Omental fat pad (tissue), 4 donors: Measurements from ENCODE around the gene CNTNAP5. TPM values are rescaled to one million over a fixed set of nuclear protein-coding genes. Genes with fewer than 3 reads are reported as not detected.

ENCODE experiments used
- ATAC-seq: fragments of 150-250 bp; one replicate; pipeline ENCODE4 v1.9.1; 2016; ENCODE audit warnings: mild to moderate bottlenecking, moderate library complexity; ENCODE audit not compliant: low FRiP score
- DNase-seq: peaks from one replicate; pipeline ENCODE4 v3.0.0-alpha.2; 2019; ENCODE audit warnings: low spot score
- total RNA-seq, 4 donors: library from RNA; depleted of rRNA; stranded (reverse); fragments of >200 nt; gene quantifications; one replicate each; pipeline ENCODE4 v1.1.0, GENCODE V29; 2016
- TF ChIP-seq, protein P1 (sequence below), 3 donors: fragments of 450-650 bp; IDR thresholded peaks; one replicate each; pipeline ENCODE4 v1.5.1; 2016 to 2017; ENCODE audit warnings: antibody characterized with exemption in 3 of 3, mild to moderate bottlenecking in 3 of 3, moderate library complexity in 2 of 3

The CNTNAP5 gene
- total RNA-seq, 4 donors from 2014 or later: not detected

DNA sequence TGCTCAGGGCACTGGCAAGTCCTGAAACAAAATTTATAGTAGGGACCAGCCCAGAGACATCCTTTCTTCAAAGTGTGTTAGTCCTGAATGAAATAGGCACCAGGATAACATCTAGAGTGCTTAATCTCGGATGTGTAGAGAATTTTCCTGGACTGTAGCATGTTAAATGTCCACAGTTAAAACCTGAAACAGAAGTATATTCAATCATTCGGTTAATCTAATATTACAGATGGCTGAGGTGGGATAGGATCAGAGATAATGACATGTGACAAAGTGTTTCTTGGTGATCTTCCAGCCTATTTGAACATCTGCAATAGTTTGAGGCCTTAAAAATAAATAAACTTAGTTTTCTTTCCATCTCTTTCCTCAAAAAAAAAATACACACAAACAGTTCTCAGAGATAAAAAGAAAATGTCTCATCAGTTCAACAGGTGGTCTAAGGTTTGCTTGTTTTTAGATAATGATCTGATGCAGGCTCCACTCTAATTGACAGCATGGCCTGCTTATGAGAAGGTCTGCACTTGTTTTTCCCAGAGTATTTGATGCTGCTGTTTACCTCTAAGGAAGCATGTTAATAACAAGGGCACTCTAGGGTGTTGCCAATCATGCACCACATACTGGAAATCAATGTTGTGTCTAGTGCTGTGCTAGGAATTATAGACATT lies 25.9 kb downstream of the CNTNAP5 start:
- TF ChIP-seq, protein P1, sequence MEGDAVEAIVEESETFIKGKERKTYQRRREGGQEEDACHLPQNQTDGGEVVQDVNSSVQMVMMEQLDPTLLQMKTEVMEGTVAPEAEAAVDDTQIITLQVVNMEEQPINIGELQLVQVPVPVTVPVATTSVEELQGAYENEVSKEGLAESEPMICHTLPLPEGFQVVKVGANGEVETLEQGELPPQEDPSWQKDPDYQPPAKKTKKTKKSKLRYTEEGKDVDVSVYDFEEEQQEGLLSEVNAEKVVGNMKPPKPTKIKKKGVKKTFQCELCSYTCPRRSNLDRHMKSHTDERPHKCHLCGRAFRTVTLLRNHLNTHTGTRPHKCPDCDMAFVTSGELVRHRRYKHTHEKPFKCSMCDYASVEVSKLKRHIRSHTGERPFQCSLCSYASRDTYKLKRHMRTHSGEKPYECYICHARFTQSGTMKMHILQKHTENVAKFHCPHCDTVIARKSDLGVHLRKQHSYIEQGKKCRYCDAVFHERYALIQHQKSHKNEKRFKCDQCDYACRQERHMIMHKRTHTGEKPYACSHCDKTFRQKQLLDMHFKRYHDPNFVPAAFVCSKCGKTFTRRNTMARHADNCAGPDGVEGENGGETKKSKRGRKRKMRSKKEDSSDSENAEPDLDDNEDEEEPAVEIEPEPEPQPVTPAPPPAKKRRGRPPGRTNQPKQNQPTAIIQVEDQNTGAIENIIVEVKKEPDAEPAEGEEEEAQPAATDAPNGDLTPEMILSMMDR (IDR thresholded peaks at IDR 0.05): no peak
- DNase-seq (no peak), ATAC-seq (no peak)

DNA sequence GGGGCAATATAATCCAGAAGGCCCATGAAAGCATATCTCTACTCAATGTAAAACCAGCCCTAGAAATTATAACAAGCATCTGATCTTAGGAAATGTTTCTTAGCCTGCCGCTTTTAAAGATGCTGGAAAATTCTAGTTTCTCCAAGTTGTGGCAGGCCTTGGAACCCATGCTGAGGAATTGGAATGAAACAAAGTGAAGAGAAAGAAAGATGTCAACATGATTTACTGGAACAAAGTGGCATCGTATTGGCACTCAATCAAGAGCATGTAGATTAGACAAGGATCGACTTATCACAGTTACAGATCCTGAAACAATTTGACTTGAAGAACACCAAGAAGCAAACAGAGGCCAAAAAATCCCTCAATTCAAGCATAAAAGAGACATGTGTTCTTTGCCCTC lies 28.7 kb downstream of the CNTNAP5 start:
- DNase-seq (no peak), ATAC-seq (no peak)
- TF ChIP-seq, protein P1 (IDR thresholded peaks at IDR 0.05): no peak

DNA sequence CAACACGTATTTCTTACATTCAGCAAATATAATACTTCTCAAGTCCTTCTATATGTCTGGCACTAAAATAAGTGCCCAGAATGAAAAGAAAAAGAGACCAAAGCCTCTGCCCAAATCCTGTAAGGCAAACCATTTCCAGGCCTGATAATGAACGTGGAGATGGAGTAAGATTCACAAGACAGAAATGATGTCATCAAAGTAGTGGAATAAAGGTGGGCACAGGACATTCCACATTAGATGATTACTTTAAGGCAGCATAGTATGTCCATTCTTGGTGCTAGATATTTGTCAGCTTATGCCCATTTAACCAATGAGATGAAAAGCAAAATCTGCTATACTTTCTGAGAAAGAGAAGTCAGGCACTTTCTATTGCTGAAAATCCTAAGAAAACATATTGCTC lies 38.5 kb downstream of the CNTNAP5 start:
- DNase-seq: no peak
- TF ChIP-seq, protein P1 (IDR thresholded peaks at IDR 0.05): no peak
- ATAC-seq: no peak

DNA sequence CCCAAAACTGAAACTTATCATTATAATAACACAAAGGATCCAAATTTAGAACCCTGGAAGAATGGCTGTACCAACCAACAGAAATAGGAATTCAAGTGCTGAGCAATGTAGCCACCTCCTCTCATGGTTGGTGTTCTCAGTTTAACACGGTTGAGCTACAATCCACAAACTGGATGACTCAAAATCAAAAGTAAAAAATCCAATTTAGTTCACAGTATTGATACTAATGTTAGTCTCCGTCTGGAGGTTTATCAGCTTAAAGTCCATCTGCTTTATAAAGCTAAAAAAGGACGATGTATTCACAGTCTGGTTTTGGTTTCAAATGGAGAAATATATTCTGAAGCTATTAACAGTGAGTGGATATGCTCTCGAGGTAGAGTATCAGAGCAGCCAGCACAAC lies 40.5 kb downstream of the CNTNAP5 start:
- TF ChIP-seq, protein P1 (IDR thresholded peaks at IDR 0.05): no peak
- DNase-seq: no peak
- no peak for ATAC-seq

DNA sequence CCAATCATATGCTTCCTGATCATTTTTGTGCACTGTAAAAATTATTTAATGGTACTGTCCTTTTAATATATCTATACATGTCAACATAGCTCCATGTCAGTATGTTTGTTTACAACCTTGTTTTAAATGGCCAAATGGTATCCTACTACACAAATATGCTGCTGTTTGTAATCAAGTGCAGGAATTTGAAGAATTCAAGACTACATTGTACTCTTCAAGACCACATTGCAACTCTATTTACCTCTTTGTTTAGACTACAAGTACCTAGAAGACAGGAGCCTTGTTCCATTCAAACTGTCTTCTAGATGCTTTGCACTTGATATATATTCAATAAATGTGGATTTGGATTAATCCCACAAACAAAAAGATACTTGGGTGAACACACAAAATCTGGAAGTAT lies 41.7 kb downstream of the CNTNAP5 start:
- no peak for ATAC-seq
- TF ChIP-seq, protein P1 (IDR thresholded peaks at IDR 0.05): no peak

DNA sequence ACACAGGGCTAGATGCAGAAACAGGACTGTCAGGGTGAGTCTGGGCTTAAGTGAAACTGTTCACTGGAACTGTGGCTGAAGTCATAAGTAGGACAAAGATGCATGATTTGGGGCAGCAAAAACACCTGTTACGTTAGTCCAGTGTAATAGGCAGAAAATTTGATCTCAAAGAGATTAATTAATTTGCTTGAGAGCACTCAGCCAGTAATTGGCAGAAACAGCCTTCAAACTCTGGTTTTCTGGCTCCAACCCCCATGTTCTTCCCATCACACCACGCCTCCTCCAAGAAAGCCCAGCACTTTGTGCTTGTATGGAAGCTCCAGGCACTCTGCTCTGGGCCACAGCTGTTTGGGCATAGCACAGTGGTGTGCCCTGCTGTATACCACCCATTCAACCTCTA lies 54.0 kb downstream of the CNTNAP5 start:
- TF ChIP-seq, protein P1 (IDR thresholded peaks at IDR 0.05): no peak
- ATAC-seq: no peak

More for the DNA sequence above, 41.7 kb downstream of the CNTNAP5 start:
- DNase-seq: no peak

More for the DNA sequence above, 54.0 kb downstream of the CNTNAP5 start:
- DNase-seq: no peak
